Kidney glomerular epithelial cell (primary cell): Measurements from ENCODE around the gene SPNS2.
"Not testable (repeated sequence)": the region's sequence is repeated elsewhere in the genome, so short reads cannot be mapped to it uniquely, and the experiment has no call there.

Experiments
- DNase-seq: peaks from one replicate; lab custom pipeline; 2025; lab: John Stamatoyannopoulos, UW

SPNS2 gene

DNA sequence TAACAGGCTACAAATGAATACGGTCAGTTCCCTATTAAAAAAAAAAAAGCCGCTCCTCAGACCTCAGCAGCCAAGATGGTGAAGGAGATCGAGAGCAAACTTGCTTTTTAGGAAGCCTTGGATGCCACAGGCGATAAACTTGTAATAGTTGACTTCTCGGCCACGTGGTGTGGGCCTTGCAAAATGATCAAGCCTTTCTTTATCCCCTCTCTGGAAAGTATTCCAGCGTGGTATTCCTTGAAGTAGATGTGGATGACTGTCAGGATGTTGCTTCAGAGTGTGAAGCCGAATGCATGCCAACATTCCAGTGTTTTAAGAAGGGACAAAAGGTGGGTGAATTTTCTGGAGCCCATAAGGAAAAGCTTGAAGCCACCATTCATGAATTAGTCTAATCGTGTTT is 73.5 kb downstream of the SPNS2 start:
- no peak for DNase-seq

DNA sequence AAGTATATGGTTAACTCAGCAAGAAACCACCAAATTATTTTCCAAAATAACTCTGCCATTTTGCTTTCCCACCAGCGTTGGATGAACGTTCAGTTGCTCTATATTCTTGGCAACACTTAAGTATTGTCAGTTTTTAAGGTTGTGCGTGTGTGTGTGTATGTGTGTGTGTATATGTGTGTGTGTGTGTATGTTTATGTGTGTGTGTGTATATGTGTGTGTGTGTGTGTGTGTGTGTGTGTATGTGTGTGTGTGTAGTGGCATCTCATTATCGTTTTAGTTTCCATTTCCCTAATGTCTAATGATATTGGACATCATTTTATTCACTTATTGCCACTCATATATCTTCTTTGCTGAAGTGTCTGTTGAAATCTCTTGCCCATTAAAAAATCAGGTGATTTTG is 74.4 kb downstream of the SPNS2 start:
- no peak for DNase-seq

DNA sequence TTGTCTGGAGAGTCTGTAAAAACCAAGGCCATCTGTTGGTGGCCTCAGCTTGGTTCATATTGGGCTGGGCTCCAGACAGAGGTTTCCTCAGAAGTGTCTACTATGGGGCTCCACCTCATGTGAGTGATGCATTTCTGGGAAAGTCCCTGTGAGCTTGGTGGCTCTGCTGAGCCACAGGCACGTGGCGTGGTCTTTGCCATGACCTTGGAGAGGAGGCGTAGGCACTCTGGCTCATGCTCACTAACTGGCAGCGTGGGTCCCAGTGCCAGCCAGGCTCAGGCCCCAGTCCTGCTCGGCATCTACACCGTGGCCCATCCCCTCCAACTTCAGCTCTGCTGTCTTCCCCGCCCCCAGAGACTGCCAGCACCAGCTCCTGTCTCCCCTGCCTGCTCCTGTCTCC is 75.0 kb downstream of the SPNS2 start:
- DNase-seq: peak; percentile 3

DNA sequence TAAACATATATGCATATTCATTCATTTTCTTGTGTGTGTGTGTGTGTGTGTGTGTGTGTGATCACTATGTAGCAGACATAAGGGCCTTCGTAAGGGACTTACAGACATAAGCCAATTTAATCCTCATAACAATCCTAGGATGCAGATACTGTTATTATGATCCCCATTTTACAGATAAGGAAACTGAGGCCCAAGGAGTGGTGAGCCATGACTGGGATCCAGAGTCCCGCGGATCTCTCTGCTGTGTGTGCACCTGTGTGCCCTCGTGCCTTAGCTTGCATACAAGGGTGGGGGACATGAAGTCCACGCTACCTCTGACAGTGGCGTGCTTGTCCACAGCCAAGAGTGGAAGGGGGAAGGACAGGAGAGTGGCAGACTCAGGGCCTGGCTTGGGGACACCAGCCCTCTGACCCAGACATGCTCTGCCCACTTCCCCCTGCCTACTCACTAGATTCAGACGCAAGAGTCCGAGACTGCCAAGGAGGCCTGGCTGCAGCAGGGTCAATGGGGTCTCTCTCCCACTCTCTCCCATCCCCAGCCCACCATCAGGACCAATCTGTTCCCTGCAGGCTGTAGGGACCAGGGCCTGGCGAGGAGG is 75.9 kb downstream of the SPNS2 start:
- DNase-seq: no peak

DNA sequence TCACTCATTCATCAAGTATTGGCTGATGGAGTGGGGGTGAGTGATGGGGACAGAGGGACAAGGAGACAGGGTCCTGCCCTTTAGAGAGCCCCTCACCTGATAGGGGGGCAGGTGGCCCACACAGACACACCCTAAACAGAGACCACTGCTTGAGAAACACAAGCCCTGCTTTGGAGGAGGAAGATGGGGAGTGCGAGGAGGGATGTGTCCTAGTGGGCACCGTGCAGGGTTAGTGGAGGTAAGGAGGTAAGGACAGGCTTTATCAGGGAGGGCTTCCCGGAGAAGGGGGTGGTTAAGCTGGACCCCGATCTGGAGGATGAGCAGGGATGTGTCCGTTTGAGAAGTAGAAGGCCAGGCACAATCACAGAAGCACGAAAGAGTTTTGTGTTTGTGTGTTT is 77.5 kb downstream of the SPNS2 start:
- no peak for DNase-seq

DNA sequence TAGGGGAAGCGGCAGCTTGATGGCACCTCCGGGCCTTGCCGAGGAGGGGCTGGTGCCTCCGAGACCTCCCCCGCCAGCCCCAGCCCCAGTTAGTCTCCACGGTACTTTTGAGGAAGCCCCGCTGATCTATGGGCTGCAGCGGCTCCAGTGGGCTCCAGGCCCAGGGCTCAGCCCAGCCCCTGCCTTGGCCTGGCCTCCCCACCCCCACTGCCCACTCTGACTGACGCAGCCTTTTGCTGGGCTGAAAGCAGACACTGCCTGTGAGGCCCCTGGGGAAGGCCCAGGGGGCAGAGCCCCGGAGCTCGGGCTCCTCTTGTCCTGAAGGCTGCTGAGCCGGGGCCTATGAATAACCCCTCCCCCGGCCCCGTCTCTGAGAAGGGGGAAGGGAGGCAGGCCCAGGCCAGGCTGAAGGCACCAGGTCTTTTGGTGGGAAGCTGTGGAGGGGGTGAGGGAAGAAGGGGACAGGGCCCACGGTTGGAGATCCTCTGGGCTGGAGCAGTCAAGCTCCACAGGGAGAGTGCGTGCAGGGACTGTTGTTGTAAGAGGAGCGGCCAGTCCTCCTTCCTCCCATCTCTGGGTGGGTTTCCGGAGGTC is 78.1 kb downstream of the SPNS2 start:
- DNase-seq: no peak

DNA sequence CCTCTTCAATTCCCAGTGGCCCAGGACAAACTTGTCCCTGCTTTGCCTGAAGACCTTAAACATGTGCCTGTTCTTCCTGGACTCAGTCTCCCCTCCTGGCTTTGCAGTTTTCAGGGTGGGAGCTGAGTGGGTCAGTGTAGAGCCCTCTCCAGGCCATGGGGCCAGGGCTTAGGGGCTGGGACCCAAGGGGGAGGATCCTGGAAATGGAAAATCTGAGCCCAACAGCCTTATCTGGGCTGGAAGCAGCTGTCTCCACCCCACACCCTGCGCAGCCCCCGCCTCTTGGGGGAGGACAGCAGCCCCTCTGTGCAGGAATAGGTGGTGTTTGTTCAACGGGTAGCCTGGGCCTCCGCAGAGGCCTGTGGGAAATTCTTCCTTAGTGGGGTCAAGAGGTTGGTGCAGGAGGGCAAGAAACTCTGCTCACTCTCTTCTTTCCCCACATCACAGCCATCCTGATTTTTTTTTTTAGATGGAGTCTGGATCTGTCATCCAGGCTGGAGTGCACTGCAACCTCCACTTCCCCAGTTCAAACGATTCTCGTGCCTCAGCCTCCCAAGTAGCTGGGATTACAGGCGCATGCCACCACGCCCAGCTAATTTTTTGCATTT is 78.8 kb downstream of the SPNS2 start:
- DNase-seq: no peak

DNA sequence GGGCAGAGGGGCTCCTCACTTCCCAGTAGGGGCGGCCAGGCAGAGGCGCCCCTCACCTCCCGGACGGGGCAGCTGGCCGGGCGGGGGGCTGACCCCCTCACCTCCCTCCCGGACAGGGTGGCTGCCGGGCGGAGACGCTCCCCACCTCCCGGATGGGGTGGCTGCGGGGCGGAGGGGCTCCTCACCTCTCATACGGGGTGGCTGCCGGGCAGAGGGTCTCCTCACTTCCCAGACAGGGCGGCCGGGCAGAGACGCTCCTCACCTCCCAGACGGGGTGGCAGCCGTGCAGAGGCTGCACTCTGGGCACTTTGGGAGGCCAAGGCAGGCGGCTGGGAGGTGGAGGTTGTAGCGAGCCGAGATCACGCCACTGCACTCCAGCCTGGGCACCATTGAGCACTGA is 79.7 kb downstream of the SPNS2 start:
- DNase-seq: not testable (repeated sequence)

DNA sequence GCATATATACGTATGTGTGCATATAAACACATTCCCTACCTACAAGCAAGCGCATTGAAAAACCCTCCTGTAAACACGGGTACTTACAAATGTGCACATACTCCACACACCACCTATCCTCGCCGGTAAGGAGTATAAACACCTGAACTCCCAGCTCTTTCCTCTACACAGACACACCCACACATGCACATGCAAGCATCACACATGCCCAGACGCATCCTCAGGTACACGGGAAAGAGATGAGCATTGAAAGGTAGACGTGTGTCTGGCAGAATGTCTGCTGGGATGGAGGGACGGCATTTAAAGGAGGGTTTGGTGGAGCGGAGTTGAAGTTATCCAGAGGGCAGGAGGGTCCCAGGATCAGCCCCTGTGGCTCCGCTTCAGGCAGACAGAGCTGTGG is 81.0 kb downstream of the SPNS2 start:
- DNase-seq: no peak

DNA sequence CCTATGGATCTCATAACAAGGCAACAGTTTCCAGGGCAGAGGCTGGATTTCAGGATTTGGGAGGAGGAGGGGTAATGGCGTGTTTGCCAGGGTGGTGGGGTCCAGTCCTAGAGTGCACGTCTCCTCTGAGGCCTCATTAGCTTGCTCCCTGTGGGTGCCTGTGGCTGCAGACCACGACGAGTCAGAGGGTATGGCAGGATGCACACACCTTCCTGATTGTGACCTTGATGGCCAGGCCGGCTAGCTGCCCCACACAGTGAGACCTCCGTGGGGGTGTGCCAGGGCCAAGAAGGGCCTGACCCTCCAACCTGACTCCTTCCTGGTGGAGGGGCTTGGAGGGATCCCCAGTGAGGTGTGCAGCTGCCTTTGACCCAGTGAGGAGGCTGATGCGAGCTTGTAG is 81.6 kb downstream of the SPNS2 start:
- peak; percentile 4 for DNase-seq

DNA sequence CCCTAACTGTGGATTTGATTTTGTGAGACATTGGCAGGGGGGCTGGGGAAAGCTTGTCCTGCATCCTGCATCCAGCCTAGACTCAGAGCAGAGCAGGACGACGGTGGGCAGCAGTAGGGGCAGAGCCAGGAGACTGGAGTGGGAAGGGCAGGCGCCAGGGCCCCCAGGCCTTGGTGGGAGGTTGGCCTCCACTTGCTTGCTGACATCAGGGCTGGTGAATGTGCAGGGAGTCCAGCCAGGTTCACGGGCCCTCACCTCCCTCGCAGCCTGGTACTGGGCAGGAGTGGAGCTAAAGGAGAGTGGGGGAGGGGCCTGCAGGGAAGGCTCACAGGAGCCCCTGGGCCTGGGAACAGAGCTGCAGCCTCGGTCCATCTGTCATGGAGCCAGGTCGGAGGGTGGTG is 83.4 kb downstream of the SPNS2 start:
- DNase-seq: peak; percentile 39

DNA sequence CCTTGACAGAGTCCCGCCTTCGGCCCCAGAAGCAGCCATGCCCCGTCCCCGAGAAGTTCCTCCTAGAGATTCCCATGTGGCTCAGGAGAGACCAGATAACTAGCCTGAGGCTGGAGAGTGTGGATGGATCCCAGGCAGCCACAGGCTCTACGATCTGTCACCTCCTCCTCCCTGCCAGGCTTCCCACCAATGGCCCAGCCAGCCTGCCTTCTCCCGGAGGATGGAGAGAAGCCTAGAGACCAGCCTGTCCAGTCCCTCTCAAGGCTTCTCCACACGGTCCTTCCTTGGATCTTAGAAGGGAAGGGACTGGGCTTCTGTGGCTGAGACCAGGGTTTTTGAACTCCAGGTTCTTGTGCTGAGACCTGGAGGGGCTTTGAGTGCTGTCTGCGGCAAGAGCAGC is 84.0 kb downstream of the SPNS2 start:
- no peak for DNase-seq

DNA sequence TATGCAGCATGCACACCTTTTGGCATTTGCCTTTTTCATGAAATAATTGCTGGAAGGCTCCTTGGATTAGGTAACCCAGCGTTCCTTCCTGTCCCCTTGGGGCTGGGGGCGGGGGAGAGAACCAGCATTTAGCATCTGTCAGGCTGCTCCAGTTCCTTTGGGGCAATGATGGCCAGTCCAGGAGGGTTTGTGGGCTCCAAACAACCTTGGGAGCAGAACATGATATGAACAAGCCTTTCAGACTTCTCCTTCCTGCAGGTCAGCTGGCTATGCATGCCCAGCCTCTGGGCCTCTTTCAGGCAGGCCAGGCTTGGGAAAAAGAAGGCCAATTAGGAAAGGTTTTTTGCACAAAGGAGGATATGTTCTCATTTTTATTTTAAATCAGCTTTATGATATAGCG is 84.5 kb downstream of the SPNS2 start:
- DNase-seq: no peak

DNA sequence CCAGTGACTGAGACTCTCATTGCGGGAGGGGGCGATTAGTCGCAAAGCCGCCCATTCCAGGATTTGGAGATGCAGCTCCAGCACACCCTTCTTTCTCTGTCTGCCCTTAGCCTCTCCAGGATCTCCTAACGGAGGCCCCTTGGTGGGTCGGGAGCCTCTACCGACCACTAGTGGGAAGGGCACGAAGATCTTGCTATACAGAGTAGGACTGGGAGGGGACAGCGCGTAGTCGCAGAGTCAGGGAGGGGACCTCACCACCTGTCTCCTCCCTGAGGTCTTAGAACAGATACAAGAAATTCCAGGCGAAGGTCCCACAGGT is 85.1 kb downstream of the SPNS2 start:
- peak; percentile 39 for DNase-seq

DNA sequence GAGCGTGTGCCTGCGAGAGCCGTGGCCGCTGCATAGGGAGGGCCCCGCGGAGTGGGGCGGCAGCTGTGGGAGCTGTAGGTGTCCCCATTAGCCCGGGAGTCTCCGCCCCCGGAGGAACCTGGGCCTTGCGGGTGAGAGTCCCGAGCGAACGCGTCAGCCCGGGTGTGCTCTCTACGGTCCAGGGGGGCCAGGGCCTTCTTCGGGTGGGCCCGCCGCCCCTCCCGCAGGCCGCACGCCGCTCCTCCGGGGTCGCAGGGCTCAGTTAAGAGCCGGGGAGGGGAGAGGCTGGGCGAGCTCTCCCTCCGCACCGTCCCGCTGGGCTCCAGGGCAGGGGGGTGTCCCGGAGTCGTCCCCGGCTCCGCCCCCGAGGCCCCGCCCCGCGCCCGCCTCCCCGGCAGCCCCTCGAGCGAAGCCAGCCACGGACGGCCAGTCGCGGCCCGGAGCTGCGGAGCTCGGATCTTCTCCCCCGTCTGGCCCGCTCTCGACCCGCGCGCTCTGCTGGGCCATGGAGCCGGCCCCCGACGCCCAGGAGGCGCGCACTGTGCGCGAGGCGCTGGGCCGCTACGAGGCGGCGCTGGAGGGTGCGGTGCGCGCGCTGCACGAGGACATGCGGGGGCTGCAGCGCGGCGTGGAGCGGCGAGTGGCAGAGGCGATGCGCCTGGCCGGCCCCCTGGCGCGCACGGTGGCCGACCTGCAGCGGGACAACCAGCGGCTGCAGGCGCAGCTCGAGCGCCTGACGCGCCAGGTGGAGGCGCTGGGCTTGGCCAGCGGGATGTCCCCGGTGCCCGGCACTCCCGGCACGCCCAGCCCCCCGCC is 85.6 kb downstream of the SPNS2 start, which contains the start of gene SMTNL2:
Gene SMTNL2 (plus strand): TSS at position 429 of the 816 bp plus-strand sequence. CDS start 77 bp downstream, at position 506.
- peak; percentile 39 for DNase-seq

DNA sequence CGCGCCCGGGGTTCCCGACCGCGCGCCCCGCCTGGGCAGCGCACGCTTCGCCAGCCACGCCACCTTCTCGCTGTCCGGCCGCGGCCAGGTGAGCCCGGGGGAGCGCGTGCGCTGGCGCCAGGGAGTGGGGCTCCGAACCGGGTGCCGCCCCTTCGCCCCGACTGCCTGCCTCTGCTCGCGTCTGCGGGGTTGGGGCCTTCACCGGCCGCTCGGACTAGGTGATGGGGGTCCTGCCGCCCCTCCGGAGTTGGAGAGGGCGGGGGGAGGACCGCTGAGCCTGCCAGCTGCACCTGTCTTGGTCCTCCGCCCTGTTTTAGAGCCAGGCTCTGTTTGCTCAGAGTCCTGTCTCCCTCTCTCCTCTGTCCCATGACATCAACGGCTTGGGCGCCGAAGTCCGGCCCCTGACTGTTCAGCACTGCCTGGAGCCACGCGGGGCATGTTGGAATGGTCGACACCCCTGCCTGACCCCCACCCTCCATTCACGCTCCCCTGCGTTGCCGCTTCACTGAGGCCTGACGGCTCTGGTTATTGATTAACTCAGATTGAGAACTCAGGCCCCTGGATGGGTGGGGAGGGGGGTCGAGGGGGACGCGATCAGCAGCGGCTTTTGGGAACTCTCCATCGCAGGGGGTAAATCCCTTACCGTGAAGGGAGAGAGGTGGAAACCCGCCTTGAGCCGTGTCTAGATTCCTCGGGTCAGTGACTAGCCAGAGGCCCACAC is 86.4 kb downstream of the SPNS2 start:
- peak; percentile 62 for DNase-seq

DNA sequence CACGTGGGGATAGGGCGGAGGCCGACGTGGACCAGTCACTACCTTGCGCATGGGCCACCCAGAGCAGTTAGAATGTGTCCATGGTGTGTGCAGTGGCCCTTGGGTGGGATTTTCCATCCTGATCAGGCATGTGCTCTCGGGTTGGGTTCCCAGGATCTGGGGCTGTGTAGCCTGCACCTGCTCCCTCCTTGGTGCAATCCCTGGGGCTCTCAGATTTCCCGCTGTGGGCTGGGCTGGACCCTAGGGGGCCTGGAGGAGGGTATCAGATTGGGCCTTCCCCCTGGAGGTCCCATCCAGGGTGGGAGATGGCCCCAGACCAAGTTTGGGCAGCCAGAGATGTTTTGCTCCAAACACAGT is 86.9 kb downstream of the SPNS2 start:
- no peak for DNase-seq

DNA sequence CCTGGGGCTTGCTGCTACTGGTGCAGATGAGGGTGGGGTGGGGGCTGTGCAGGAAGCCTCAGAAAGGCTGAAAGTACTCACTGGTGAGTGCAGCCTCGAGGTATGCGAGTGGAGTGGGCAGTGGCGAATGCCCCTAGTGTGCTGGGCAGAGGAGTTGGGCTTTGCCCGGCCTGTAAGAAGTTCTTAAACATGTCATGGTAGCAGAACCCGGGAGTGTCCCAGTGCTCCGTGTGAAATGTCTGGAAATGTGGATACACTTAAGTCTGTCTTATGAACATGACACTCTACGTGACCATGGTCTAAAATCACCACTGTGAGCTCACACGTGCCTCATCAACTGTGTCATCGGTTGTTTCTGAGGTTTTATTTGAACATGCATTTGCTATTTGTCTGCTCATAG is 87.4 kb downstream of the SPNS2 start:
- no peak for DNase-seq

DNA sequence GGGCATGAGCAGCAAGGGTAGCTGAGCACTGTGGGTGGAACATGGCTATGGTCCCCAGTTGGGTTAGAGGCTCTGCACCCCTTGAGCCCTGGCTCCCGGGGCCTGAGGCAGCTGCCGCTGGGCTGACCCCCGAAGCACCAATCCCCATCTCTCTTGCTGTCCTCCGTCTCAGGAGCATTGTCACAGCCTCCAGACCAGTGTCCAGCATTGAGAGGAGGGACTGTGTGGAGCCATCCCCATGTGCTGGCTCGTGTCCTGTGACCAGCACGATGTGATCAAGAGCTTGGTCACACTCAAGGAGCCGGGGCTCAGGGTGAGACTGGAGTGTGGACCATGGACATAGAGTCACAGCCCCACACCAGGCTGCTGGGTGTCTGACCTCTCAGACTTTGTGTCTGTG is 88.5 kb downstream of the SPNS2 start:
- DNase-seq: no peak

DNA sequence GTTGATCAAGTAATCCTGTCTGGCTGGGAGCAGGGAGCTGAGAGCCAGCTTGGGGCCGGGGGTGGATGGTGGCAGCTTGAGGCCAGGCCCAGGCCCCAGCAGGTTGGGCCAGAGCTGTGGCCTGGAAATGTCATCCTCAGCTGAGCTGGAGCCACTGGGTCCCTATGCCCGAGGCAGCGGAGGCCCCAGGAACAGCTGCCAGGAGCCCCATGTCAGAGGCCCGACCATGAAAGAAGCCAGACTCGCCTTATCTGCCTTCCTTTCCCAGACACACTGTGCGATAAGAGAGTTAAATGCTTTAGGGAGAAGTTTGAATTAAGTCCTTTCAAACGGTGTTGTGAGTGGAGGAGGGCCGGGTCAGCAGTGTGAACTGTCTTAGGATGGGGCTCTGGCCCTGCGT is 89.1 kb downstream of the SPNS2 start:
- DNase-seq: no peak

DNA sequence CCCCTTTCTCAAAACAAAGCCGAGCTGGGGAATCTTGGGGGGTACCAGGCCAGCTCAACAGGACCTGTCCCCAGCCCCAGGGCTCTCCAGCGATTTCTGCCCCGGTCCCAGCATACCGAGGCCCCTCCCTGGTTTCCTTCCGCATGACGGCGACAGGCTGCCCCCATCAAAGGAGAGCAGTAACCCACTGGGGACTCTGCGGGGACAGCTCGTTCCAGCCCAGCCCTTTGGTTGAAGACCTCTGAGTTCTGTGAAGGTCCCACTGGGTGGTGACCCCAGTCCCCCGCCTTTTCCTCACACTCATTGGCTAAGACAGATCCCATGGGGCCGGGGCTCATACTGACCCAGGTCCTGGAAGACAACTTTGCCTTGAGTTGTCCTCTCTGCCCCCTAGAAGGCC is 89.7 kb downstream of the SPNS2 start:
- DNase-seq: no peak
